GM23338 (cell line): ENCODE data around the gene SDHA. TPM values are rescaled to one million over a fixed set of nuclear protein-coding genes. Genes with fewer than 3 reads are reported as not detected.

Source experiments
- ATAC-seq: fragments of 200-7000 bp; cut with Tn5 transposase; 3 replicates; pipeline ENCODE4 v1.9.1; 2020
- DNase-seq: peaks from one replicate; pipeline ENCODE4 v3.0.0-alpha.2; 2015; ENCODE audit warnings: low spot score
- H2AFZ ChIP-seq: fragments of 200-600 bp; sonication (generic); 2 replicates; pipeline ENCODE4 v1.8.0; 2016; ENCODE audit warnings: antibody characterized with exemption, mild to moderate bottlenecking, moderate library complexity
- H3F3A ChIP-seq: fragments of 200-600 bp; sonication (generic); replicated peaks from 2 replicates; pipeline ENCODE4 v1.8.0; 2017; ENCODE audit warnings: antibody characterized with exemption, mixed run types, low read depth
- H3K27ac ChIP-seq: fragments of 200-600 bp; sonication (generic); 2 replicates; pipeline ENCODE4 v1.6.1; 2016; ENCODE audit warnings: low read depth
- H3K27me3 ChIP-seq: fragments of 200-600 bp; sonication (generic); 2 replicates; pipeline ENCODE4 v1.8.0; 2016; ENCODE audit warnings: mild to moderate bottlenecking, mixed run types, moderate library complexity; ENCODE audit not compliant: insufficient read depth
- H3K36me3 ChIP-seq: fragments of 200-600 bp; sonication (generic); 2 replicates; pipeline ENCODE4 v1.8.0; 2016; ENCODE audit warnings: mild to moderate bottlenecking; ENCODE audit not compliant: insufficient read depth
- H3K4me1 ChIP-seq: fragments of 200-600 bp; sonication (generic); 2 replicates; pipeline ENCODE4 v1.8.0; 2016; ENCODE audit warnings: mild to moderate bottlenecking, moderate library complexity; ENCODE audit not compliant: insufficient read depth
- H3K4me2 ChIP-seq: fragments of 200-600 bp; sonication (generic); 2 replicates; pipeline ENCODE4 v1.7.1; 2017; ENCODE audit warnings: mixed run types
- H3K4me3 ChIP-seq: fragments of 200-600 bp; sonication (generic); 2 replicates; pipeline ENCODE4 v1.6.1; 2016; ENCODE audit warnings: mixed run types
- H3K79me2 ChIP-seq: fragments of 200-600 bp; sonication (generic); replicated peaks from 2 replicates; pipeline ENCODE4 v1.8.0; 2017; ENCODE audit warnings: mild to moderate bottlenecking; ENCODE audit not compliant: insufficient read depth
- H3K9me2 ChIP-seq: fragments of 200-600 bp; sonication (generic); 2 replicates; pipeline ENCODE4 v1.8.0; 2017; ENCODE audit not compliant: insufficient read depth
- H4K20me1 ChIP-seq: fragments of 200-600 bp; sonication (generic); replicated peaks from 2 replicates; pipeline ENCODE4 v1.8.0; 2017; ENCODE audit warnings: mild to moderate bottlenecking; ENCODE audit not compliant: insufficient read depth
- H3K27ac Mint-ChIP-seq: 2 replicates; pipeline ENCODE4 v1.8.0; 2020; ENCODE audit warnings: inconsistent platforms, mild to moderate bottlenecking, moderate library complexity, mixed read lengths
- H3K27me3 Mint-ChIP-seq: 3 replicates; pipeline ENCODE4 v1.8.0; 2022; ENCODE audit warnings: low read depth, mild to moderate bottlenecking, moderate library complexity, mixed read lengths, inconsistent platforms; ENCODE audit not compliant: insufficient read depth, poor library complexity
- H3K36me3 Mint-ChIP-seq: 3 replicates; pipeline ENCODE4 v1.8.0; 2021; ENCODE audit warnings: low read depth, mild to moderate bottlenecking, inconsistent platforms, moderate library complexity, mixed read lengths
- H3K4me1 Mint-ChIP-seq: 3 replicates; pipeline ENCODE4 v1.8.0; 2020; ENCODE audit warnings: mild to moderate bottlenecking, inconsistent platforms, mixed read lengths
- H3K4me3 Mint-ChIP-seq: 3 replicates; pipeline ENCODE4 v1.8.0; 2021; ENCODE audit warnings: moderate library complexity, mild to moderate bottlenecking, inconsistent platforms, mixed read lengths
- H3K9me3 Mint-ChIP-seq: 3 replicates; pipeline ENCODE4 v1.8.0; 2020; ENCODE audit warnings: moderate library complexity, mild to moderate bottlenecking, inconsistent platforms, mixed read lengths
- ETS1 ChIP-seq: IDR thresholded peaks from 2 replicates; pipeline ENCODE4 v1.6.1; 2016; ENCODE audit warnings: antibody characterized with exemption
- JUNB ChIP-seq: IDR thresholded peaks from one replicate; pipeline ENCODE4 v1.6.1; 2016; ENCODE audit warnings: antibody characterized with exemption; ENCODE audit not compliant: unreplicated experiment
- NANOG ChIP-seq: IDR thresholded peaks from 2 replicates; pipeline ENCODE4 v1.6.1; 2016; ENCODE audit warnings: antibody characterized with exemption, borderline replicate concordance
- POLR2AphosphoS5 ChIP-seq: IDR thresholded peaks from 2 replicates; pipeline ENCODE4 v1.6.1; 2016; ENCODE audit warnings: antibody characterized with exemption, low read depth
- REST ChIP-seq: IDR thresholded peaks from one replicate; pipeline ENCODE4 v1.6.1; 2018; ENCODE audit warnings: antibody characterized with exemption; ENCODE audit not compliant: unreplicated experiment
- ZNF331 ChIP-seq: fragments of 250-450 bp; sonication (Bioruptor Pico); IDR thresholded peaks from 2 replicates; pipeline ENCODE4 v1.5.0; 2020; ENCODE audit warnings: low read depth, mild to moderate bottlenecking, moderate library complexity
- ZNF462 ChIP-seq: fragments of 250-450 bp; sonication (Bioruptor Pico); IDR thresholded peaks from 2 replicates; pipeline ENCODE4 v1.5.0; 2020; ENCODE audit warnings: mild to moderate bottlenecking, moderate library complexity
- polyA plus RNA-seq: library from polyadenylated mRNA; unstranded; fragments of >200 nt; fragmentation: Nextera tagmentation; extraction: Ambion mirVana; gene quantifications from 2 replicates; pipeline ENCODE4 v1.2.1, GENCODE V29; 2016
- total RNA-seq: library from RNA; depleted of rRNA; stranded (reverse); fragments of >200 nt; shearing (Covaris generic); gene quantifications from 2 replicates; pipeline ENCODE4 v1.2.3, GENCODE V29; 2014

Gene SDHA
- total and polyA plus RNA-seq, 2 experiments from 2014 or later, result 62.2 to 70.6 TPM

- no peak for TF ChIP-seq ZNF462 (CRISPR knock-in tag)
Measured at GRCh38 chr5:189486-189885, 28.6 kb upstream of the SDHA start (continued).

- H3K27me3 Mint-ChIP-seq, result peaks cover 16% of the 10 kb centered on the region
- H3K79me2 ChIP-seq, result no peaks in the 10 kb centered on the region
- H3K4me1 ChIP-seq, result no peaks in the 10 kb centered on the region; the same call in 1 of the 2 replicates
- H3K27ac ChIP-seq, result no peak overlapping the region
- no peak overlapping the region for H2AFZ ChIP-seq
- H3K4me3 ChIP-seq, result no peak overlapping the region
- no peak overlapping the region for H3K4me2 ChIP-seq
- no peaks in the 10 kb centered on the region; the same call in 2 of the 3 replicates for H3K36me3 Mint-ChIP-seq
- no peaks in the 10 kb centered on the region; the same call in 1 of the 2 replicates for H4K20me1 ChIP-seq
- ATAC-seq (no peak), DNase-seq (no peak)
- no peaks in the 10 kb centered on the region for H3K36me3 ChIP-seq
- H3F3A ChIP-seq, result 0 out of 2 replicates have a peak, but pooled peaks cover 2% of the 10 kb centered on the region
- H3K27me3 ChIP-seq, result no peaks in the 10 kb centered on the region
- no peaks in the 10 kb centered on the region for H3K9me2 ChIP-seq
- no peaks in the 10 kb centered on the region; the same call in 2 of the 3 replicates for H3K9me3 Mint-ChIP-seq
- H3K4me1 Mint-ChIP-seq, result peaks cover 16% of the 10 kb centered on the region
- H3K27ac Mint-ChIP-seq, result no peak overlapping the region
- no peak overlapping the region for H3K4me3 Mint-ChIP-seq
- TF ChIP-seq NANOG (no peak), ZNF331 (CRISPR knock-in tag) (no peak), REST (no peak), JUNB (no peak), ETS1 (no peak), POLR2AphosphoS5 (no peak)
Measured at GRCh38 chr5:189976-190365, 28.1 kb upstream of the SDHA start.
